Measurements from ENCODE around the gene ACACA. TPM values are rescaled to one million over a fixed set of nuclear protein-coding genes. Genes with fewer than 3 reads are reported as not detected.

Gene ACACA
- total RNA-seq, 2 experiments from 2014 or later, result 38.6 to 46.3 TPM

DNA sequence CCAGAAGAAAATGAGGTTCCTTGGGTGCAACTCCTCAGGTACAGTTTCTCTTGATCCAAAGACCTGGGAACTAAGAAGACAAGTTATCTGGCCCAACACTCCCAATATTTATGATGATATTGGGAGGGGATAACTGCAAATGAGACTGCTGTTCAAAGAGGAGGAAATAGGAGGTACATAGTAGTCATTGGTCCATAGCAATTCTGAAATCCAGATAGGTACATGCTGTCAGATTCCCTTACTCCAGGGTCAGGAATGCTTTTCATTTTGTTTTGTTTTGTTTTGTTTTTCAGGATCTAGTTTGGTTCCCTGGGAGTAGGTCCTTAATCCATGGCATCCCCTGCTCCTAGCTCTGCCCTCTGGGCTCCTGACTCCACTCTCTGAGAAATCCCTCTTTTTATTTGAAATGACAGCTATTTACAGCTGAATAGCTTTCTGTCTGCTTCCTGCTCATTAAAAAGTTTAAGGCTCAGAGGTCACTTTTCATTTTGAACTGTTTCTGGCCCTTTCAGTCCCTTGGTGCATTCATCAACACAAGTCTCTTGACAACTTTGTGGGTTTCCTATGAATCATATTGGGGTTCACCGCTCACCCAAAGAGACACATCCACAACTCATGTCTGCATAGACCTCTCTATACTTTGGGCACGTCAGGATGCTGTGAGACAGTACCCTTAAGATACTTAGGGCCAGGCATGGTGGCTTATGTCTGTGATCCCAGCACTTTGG lies 141.0 kb downstream of the ACACA start:
- no peak overlapping the region for H3K4me3 Mint-ChIP-seq
- H3K27me3 Mint-ChIP-seq, result no peaks in the 10 kb centered on the region
- H3K4me1 Mint-ChIP-seq, result peaks cover 4% of the 10 kb centered on the region
- POLR2A ChIA-PET, result no interaction called here
- peaks cover 9% of the 10 kb centered on the region for H3K9me3 Mint-ChIP-seq
- H3K36me3 Mint-ChIP-seq (ENCODE audit: low read depth), result peaks cover 69% of the 10 kb centered on the region
- no peak for DNase-seq
- no peak overlapping the region for H3K27ac Mint-ChIP-seq
- CTCF ChIA-PET, result interaction anchor here (1.5 kb wide), 1 partner anchor 10 kb away, joined by 3 read pairs; no protein-coding TSS in a partner anchor

DNA sequence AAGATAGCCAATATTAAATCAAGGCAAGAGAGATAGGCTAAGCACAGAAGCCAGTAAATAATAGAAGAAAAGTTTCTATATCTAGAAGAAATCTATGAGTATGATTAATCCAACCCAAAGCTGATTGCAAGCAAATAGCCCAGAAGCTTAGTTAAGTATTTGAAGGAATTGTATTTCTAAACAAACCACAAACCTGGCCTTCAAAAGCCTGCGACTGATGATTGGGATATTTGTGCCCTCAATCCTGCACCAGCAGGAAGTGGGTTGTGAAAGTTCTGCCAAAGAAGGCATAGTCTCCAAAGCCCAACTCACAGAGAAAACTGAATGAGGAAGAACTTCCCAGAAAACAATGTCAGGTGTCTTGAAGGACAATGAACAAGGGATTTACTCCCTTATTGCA lies 145.3 kb downstream of the ACACA start:
- ChIA-PET CTCF (no interaction called here), POLR2A (no interaction called here)
- Mint-ChIP-seq H3K27ac (no peak overlapping the region), H3K36me3 (ENCODE audit: low read depth) (peaks cover 46% of the 10 kb centered on the region), H3K4me3 (no peak overlapping the region), H3K9me3 (peaks cover 4% of the 10 kb centered on the region), H3K4me1 (peaks cover 4% of the 10 kb centered on the region), H3K27me3 (no peaks in the 10 kb centered on the region)
- DNase-seq, result no peak

DNA sequence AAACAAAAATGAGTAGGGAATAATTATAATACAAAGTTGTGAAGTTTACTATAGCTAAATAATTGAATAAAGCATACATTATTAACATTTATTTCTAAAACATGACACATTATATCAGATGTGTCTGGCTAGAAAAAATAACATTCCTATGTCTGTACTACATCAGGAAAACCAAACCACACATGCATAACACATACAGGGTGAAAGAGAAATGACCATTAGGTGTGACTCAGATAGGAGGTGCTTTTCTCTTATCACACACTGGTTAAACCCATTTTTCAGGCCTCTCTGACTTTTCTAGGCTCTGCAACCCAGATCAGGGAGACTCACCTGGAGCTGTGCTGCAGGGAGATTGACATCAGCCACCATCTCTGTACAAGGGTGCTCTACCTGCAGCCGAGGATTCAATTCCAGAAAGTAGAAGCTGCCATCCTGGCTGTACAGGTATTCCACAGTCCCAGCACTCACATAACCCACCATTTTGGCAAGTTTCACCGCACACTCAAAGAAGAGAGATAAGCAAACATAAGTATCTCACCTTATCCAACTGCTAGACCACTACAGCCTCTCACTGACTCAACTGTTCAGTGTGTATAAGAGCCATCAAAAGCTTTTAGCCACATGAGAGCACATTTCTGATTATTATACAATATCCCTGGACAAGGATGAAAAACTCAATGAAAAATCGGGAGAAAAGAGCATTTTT lies 147.5 kb downstream of the ACACA start:
- DNase-seq, result no peak
- H3K27me3 Mint-ChIP-seq, result no peaks in the 10 kb centered on the region
- ChIA-PET POLR2A (no interaction called here), CTCF (no interaction called here)
- no peak overlapping the region for H3K4me3 Mint-ChIP-seq
- no peaks in the 10 kb centered on the region for H3K9me3 Mint-ChIP-seq
- peaks cover 32% of the 10 kb centered on the region for H3K36me3 Mint-ChIP-seq (ENCODE audit: low read depth)
- H3K27ac Mint-ChIP-seq, result no peak overlapping the region
- H3K4me1 Mint-ChIP-seq, result no peaks in the 10 kb centered on the region

DNA sequence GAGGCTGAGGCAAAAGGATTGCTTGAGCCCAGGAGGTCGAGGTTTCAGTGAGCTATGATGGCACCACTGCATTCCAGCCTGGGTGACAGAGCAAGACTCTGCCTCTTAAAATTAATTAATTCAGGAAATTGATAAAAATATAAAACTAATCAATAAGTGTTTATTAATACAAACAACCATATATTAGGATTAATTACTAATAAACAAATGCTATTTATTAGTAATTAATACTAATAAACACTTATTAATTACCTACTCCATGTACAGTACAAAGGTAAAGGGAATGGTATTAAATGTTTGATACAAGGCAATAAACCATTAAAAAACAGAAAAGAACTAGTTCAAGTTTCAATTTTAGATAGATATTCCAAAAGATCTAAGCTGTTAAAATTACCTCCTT lies 150.0 kb downstream of the ACACA start:
- CTCF ChIA-PET, result no interaction called here
- Mint-ChIP-seq H3K27me3 (no peaks in the 10 kb centered on the region), H3K9me3 (no peaks in the 10 kb centered on the region), H3K27ac (no peak overlapping the region), H3K36me3 (ENCODE audit: low read depth) (peaks cover 20% of the 10 kb centered on the region), H3K4me3 (no peak overlapping the region), H3K4me1 (no peaks in the 10 kb centered on the region)
- POLR2A ChIA-PET, result no interaction called here
- no peak for DNase-seq

DNA sequence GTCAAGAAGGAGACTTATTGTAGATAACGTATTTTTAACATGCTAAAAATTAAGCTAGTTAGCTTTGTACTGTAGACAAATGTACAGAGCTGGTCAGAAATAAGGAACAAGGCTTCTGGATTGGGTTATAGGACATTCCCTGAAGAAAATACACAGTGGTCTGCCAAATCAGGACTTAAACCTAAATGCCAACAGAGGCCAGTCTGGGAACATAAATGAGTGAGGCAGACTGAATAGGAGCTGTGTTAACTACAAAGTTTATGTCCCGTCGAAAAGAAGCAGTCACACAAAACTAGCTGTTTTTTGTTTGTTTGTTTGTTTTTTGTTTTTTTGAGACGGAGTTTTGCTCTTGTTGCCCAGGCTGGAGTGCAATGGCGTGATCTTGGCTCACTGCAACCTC lies 151.2 kb downstream of the ACACA start:
- POLR2A ChIA-PET, result no interaction called here
- Mint-ChIP-seq H3K4me1 (no peaks in the 10 kb centered on the region), H3K27me3 (no peaks in the 10 kb centered on the region), H3K4me3 (no peak overlapping the region), H3K9me3 (no peaks in the 10 kb centered on the region), H3K36me3 (ENCODE audit: low read depth) (peaks cover 20% of the 10 kb centered on the region), H3K27ac (no peak overlapping the region)
- no peak for DNase-seq
- CTCF ChIA-PET, result interaction anchor here (2.0 kb wide), 1 partner anchor 15 kb away, joined by 11 read pairs; no protein-coding TSS in a partner anchor

DNA sequence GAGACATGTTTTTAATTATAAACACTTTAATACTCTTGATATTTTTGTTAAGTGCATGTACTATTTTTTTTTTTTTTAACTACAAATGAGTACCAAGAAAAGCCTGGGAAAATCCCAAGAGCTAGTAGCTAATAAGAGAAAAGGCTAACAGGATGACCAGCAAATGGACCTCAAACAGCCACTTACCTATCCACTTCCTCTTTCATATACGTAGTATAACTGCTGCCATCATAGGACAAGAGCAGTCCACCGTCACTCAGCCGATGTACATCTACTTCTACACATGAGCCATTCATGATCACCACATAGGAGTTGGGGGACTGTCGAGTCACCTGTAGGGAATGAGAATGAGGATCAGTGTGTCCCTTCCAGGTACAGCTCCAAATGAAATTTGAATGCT lies 158.8 kb downstream of the ACACA start:
- H3K27me3 Mint-ChIP-seq, result no peaks in the 10 kb centered on the region
- H3K4me3 Mint-ChIP-seq, result no peak overlapping the region
- no peak for DNase-seq
- peaks cover 58% of the 10 kb centered on the region for H3K36me3 Mint-ChIP-seq (ENCODE audit: low read depth)
- POLR2A ChIA-PET, result no interaction called here
- no peaks in the 10 kb centered on the region for H3K4me1 Mint-ChIP-seq
- no peaks in the 10 kb centered on the region for H3K9me3 Mint-ChIP-seq
- CTCF ChIA-PET, result interaction anchor here (1.2 kb wide), 1 partner anchor 8 kb away, joined by 6 read pairs; no protein-coding TSS in a partner anchor
- no peak overlapping the region for H3K27ac Mint-ChIP-seq

GRCh38 chr17:37246085-37246484 lies 160.6 kb downstream of the ACACA start:
- no peaks in the 10 kb centered on the region for H3K4me1 Mint-ChIP-seq
- no peak for DNase-seq
- H3K4me3 Mint-ChIP-seq, result no peak overlapping the region
- H3K36me3 Mint-ChIP-seq (ENCODE audit: low read depth), result peaks cover 57% of the 10 kb centered on the region
- ChIA-PET POLR2A (no interaction called here), CTCF (no interaction called here)
- H3K9me3 Mint-ChIP-seq, result no peaks in the 10 kb centered on the region
- H3K27me3 Mint-ChIP-seq, result no peaks in the 10 kb centered on the region
- no peak overlapping the region for H3K27ac Mint-ChIP-seq

GRCh38 chr17:37240381-37240780 lies 166.3 kb downstream of the ACACA start:
- DNase-seq, result no peak
- POLR2A ChIA-PET, result no interaction called here
- peaks cover 38% of the 10 kb centered on the region for H3K36me3 Mint-ChIP-seq (ENCODE audit: low read depth)
- no peak overlapping the region for H3K4me3 Mint-ChIP-seq
- no peaks in the 10 kb centered on the region for H3K9me3 Mint-ChIP-seq
- CTCF ChIA-PET, result interaction anchor here (0.7 to 3.3 kb wide), 23 partner anchors 7 to 638 kb away, joined by 3 to 20 read pairs (median 4); partner anchors contain the start of gene MRM1
- H3K4me1 Mint-ChIP-seq, result no peaks in the 10 kb centered on the region
- no peak overlapping the region for H3K27ac Mint-ChIP-seq
- no peaks in the 10 kb centered on the region for H3K27me3 Mint-ChIP-seq

DNA sequence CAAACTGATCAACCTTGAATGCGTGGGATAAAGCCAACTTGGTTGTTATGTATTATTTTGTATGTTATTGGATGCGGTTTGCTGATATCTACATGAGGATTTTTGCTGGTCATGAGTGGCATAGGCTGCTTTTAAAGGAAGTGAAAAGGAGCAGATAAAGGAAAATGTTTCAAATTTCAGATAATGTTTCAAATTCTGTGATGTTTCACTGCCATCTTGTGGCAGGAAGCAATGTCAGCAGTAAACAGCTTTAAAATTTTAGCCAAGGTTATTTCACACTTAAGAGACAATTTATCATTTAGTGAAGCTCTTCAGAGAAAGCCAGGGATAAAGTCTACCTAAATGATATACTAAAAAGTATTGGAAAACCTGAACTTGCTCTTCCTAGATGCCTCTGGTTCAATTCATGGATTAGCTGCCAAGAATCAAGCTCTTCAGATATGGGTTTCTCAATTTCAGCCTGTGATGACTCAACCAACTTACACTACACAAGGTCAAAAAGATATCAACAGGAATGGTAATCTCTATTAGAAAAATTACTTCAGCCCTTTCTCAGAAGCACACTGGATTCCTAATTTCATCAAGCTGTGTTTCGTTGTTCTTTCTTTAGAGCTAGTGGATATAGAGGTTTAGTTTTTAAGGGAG lies 166.8 kb downstream of the ACACA start:
- ChIA-PET CTCF (interaction anchor here (0.7 to 3.3 kb wide), 25 partner anchors 8 to 638 kb away, joined by 3 to 20 read pairs (median 4); partner anchors contain the start of gene MRM1), POLR2A (interaction anchor here (0.8 kb wide), 1 partner anchor 639 kb away, joined by 3 read pairs; the partner anchor contains the start of gene MRM1)
- no peaks in the 10 kb centered on the region for H3K4me1 Mint-ChIP-seq
- H3K27ac Mint-ChIP-seq, result no peak overlapping the region
- no peak overlapping the region for H3K4me3 Mint-ChIP-seq
- no peak for DNase-seq
- no peaks in the 10 kb centered on the region for H3K27me3 Mint-ChIP-seq
- H3K36me3 Mint-ChIP-seq (ENCODE audit: low read depth), result peaks cover 34% of the 10 kb centered on the region
- no peaks in the 10 kb centered on the region for H3K9me3 Mint-ChIP-seq

GRCh38 chr17:37234106-37234505 lies 172.5 kb downstream of the ACACA start:
- H3K4me3 Mint-ChIP-seq, result no peak overlapping the region
- CTCF ChIA-PET, result interaction anchor here (0.7 kb wide), 1 partner anchor 21 kb away, joined by 3 read pairs; no protein-coding TSS in a partner anchor
- no peak for DNase-seq
- H3K9me3 Mint-ChIP-seq, result no peaks in the 10 kb centered on the region
- no peaks in the 10 kb centered on the region for H3K4me1 Mint-ChIP-seq
- POLR2A ChIA-PET, result interaction anchor here (0.6 to 0.9 kb wide), 2 partner anchors 11 to 249 kb away, joined by 3 read pairs; no protein-coding TSS in a partner anchor
- H3K27me3 Mint-ChIP-seq, result no peaks in the 10 kb centered on the region
- H3K27ac Mint-ChIP-seq, result no peak overlapping the region
- H3K36me3 Mint-ChIP-seq (ENCODE audit: low read depth), result peaks cover 18% of the 10 kb centered on the region

DNA sequence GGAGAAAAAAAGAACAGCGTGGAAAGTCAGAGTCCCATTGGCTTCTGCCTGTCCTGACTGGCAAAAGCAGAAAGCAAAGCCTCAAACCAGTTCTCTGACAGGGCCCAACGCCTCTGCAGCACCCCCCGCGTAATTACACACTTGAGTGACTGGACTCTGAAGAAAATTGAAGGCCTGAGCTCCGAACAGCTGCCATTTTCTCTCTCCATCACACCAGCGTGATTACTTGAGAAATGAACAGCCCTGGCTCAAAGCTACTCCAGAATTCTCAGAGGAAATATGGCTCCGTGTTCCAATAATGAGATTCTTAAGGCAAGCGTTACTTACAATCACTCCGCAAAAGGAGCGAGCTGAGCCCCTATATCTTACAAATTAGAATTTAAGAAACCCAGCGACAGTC lies 173.6 kb downstream of the ACACA start:
- DNase-seq, result no peak
- POLR2A ChIA-PET, result no interaction called here
- Mint-ChIP-seq H3K36me3 (ENCODE audit: low read depth) (peaks cover 18% of the 10 kb centered on the region), H3K9me3 (no peaks in the 10 kb centered on the region), H3K4me1 (no peaks in the 10 kb centered on the region), H3K4me3 (no peak overlapping the region), H3K27ac (no peak overlapping the region), H3K27me3 (no peaks in the 10 kb centered on the region)
- CTCF ChIA-PET, result no interaction called here

- DNase-seq, result no peak
- H3K27me3 Mint-ChIP-seq, result no peaks in the 10 kb centered on the region
- H3K36me3 Mint-ChIP-seq (ENCODE audit: low read depth), result peaks cover 15% of the 10 kb centered on the region
- ChIA-PET CTCF (interaction anchor here (1.0 to 1.4 kb wide), 4 partner anchors 14 to 629 kb away, joined by 3 to 4 read pairs (median 3); no protein-coding TSS in a partner anchor), POLR2A (no interaction called here)
- no peaks in the 10 kb centered on the region for H3K9me3 Mint-ChIP-seq
- H3K27ac Mint-ChIP-seq, result no peak overlapping the region
- H3K4me1 Mint-ChIP-seq, result no peaks in the 10 kb centered on the region
- H3K4me3 Mint-ChIP-seq, result no peak overlapping the region
Measured at GRCh38 chr17:37231887-37232286, 174.7 kb downstream of the ACACA start.

DNA sequence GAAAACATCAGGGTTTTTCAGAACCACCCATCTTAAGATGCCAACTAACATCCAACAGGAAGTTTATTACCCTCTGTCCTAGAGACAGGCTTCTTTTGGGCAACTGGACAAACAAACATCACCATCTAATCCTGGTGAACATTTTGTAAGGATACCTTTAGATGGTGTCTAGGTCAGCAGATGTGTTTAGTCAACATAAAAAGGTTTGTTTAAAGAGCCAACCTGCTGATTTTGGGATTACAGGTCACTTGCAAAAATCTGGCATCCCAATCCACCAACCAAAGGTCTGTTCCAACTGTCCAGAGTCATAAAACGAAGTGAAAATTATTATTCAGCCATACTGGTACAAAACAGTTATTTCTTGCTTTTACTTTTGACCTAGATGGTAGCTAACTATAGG lies 176.0 kb downstream of the ACACA start:
- no peak overlapping the region for H3K4me3 Mint-ChIP-seq
- CTCF ChIA-PET, result interaction anchor here (1.2 to 1.4 kb wide), 2 partner anchors 183 to 628 kb away, joined by 3 read pairs; no protein-coding TSS in a partner anchor
- no peaks in the 10 kb centered on the region for H3K27me3 Mint-ChIP-seq
- H3K27ac Mint-ChIP-seq, result no peak overlapping the region
- POLR2A ChIA-PET, result no interaction called here
- peaks cover 15% of the 10 kb centered on the region for H3K36me3 Mint-ChIP-seq (ENCODE audit: low read depth)
- H3K4me1 Mint-ChIP-seq, result no peaks in the 10 kb centered on the region
- no peak for DNase-seq
- H3K9me3 Mint-ChIP-seq, result no peaks in the 10 kb centered on the region

Data from activated CD4-positive, alpha-beta memory T cell treated with anti-CD3 and anti-CD28 coated beads, Interleukin-2, amount 10 ng/mL, durations not matched to agents 7 days and 5 days (primary cell).